Large intestine (tissue), 12 donors: ENCODE data around the gene COX6A1. TPM values are rescaled to one million over a fixed set of nuclear protein-coding genes. Genes with fewer than 3 reads are reported as not detected.

Source experiments
- DNase-seq, 2 donors: peaks; one replicate each; pipeline versions ENCODE4 v3.0.0 to v3.0.0-alpha.2; 2013
- H3K27ac ChIP-seq: one replicate; pipeline ENCODE4 v1.5.1; 2013; ENCODE audit warnings: low read length
- H3K27me3 ChIP-seq: 2 replicates; pipeline ENCODE4 v1.6.1; 2013; ENCODE audit warnings: low read length; ENCODE audit not compliant: control insufficient read depth, insufficient read depth
- H3K36me3 ChIP-seq: 2 replicates; pipeline ENCODE4 v1.6.1; 2013; ENCODE audit warnings: low read length; ENCODE audit not compliant: control insufficient read depth, insufficient read depth
- H3K4me1 ChIP-seq: one replicate; pipeline ENCODE4 v1.6.1; 2013; ENCODE audit warnings: low read length; ENCODE audit not compliant: control insufficient read depth, insufficient read depth
- H3K4me3 ChIP-seq: one replicate; pipeline ENCODE4 v1.5.1; 2013; ENCODE audit warnings: low read length
- H3K9me3 ChIP-seq: one replicate; pipeline ENCODE4 v1.6.1; 2013; ENCODE audit warnings: mild to moderate bottlenecking, low read depth, low read length, moderate library complexity; ENCODE audit not compliant: control insufficient read depth
- WGBS: methylation state at CpG from one replicate; pipeline ENCODE4 v1.1.5; 2013; ENCODE audit warnings: low lambda C conversion rate; ENCODE audit not compliant: insufficient coverage; 5-methylcytosine and 5-hydroxymethylcytosine counted together
- long read RNA-seq, 11 donors: transcript quantifications; one replicate each; lab custom pipeline, GENCODE V29; 2026
- polyA plus RNA-seq: library from polyadenylated mRNA; unstranded; fragments of 120-200 nt; gene quantifications from one replicate; pipeline ENCODE4 v1.2.1, GENCODE V29; 2013

COX6A1 gene
- polyA plus RNA-seq: 402 TPM
- long read RNA-seq, donor 1, transcript COX6A1-202 (1 exons, 767 nt): minor isoform, 8 of 199 reads
- long read RNA-seq, donor 1, transcript COX6A1-201 (3 exons, 572 nt): major isoform, 173 of 199 reads
- long read RNA-seq, donor 1, transcript COX6A1-203 (2 exons, 572 nt): minor isoform, 8 of 199 reads
- long read RNA-seq, donor 1, partial matches to known transcripts: 10 of 199 reads
- long read RNA-seq, donor 1, other reads (novel, unspliced or antisense): 0 of 199 reads
- long read RNA-seq, donor 2, transcript COX6A1-202 (1 exons, 767 nt): minor isoform, 16 of 469 reads
- long read RNA-seq, donor 2, transcript COX6A1-201 (3 exons, 572 nt): major isoform, 437 of 469 reads
- long read RNA-seq, donor 2, transcript COX6A1-203 (2 exons, 572 nt): minor isoform, 6 of 469 reads
- long read RNA-seq, donor 2, partial matches to known transcripts: 10 of 469 reads
- long read RNA-seq, donor 2, other reads (novel, unspliced or antisense): 0 of 469 reads
- long read RNA-seq, donor 3: 0 reads
- long read RNA-seq, donor 4, transcript COX6A1-201 (3 exons, 572 nt): major isoform, 35 of 36 reads
- long read RNA-seq, donor 4, partial matches to known transcripts: 0 of 36 reads
- long read RNA-seq, donor 4, other reads (novel, unspliced or antisense): 0 of 36 reads
- long read RNA-seq, donor 5, transcript COX6A1-201 (3 exons, 572 nt): major isoform, 185 of 187 reads
- long read RNA-seq, donor 5, partial matches to known transcripts: 0 of 187 reads
- long read RNA-seq, donor 5, other reads (novel, unspliced or antisense): 0 of 187 reads
- long read RNA-seq, donor 6, transcript COX6A1-203 (2 exons, 572 nt): minor isoform, 7 of 372 reads
- long read RNA-seq, donor 6, transcript COX6A1-201 (3 exons, 572 nt): major isoform, 347 of 372 reads
- long read RNA-seq, donor 6, transcript COX6A1-202 (1 exons, 767 nt): minor isoform, 10 of 372 reads
- long read RNA-seq, donor 6, partial matches to known transcripts: 8 of 372 reads
- long read RNA-seq, donor 6, other reads (novel, unspliced or antisense): 0 of 372 reads
- long read RNA-seq, donor 7, transcript COX6A1-203 (2 exons, 572 nt): minor isoform, 5 of 250 reads
- long read RNA-seq, donor 7, transcript COX6A1-201 (3 exons, 572 nt): major isoform, 243 of 250 reads
- long read RNA-seq, donor 7, partial matches to known transcripts: 0 of 250 reads
- long read RNA-seq, donor 7, other reads (novel, unspliced or antisense): 0 of 250 reads
- long read RNA-seq, donor 8, transcript COX6A1-202 (1 exons, 767 nt): minor isoform, 8 of 624 reads
- long read RNA-seq, donor 8, transcript COX6A1-203 (2 exons, 572 nt): minor isoform, 8 of 624 reads
- long read RNA-seq, donor 8, transcript COX6A1-201 (3 exons, 572 nt): major isoform, 598 of 624 reads
- long read RNA-seq, donor 8, partial matches to known transcripts: 5 of 624 reads
- long read RNA-seq, donor 8, other reads (novel, unspliced or antisense): 5 of 624 reads
- long read RNA-seq, donor 9, transcript COX6A1-202 (1 exons, 767 nt): minor isoform, 22 of 457 reads
- long read RNA-seq, donor 9, transcript COX6A1-203 (2 exons, 572 nt): minor isoform, 7 of 457 reads
- long read RNA-seq, donor 9, transcript COX6A1-201 (3 exons, 572 nt): major isoform, 410 of 457 reads
- long read RNA-seq, donor 9, partial matches to known transcripts: 13 of 457 reads
- long read RNA-seq, donor 9, other reads (novel, unspliced or antisense): 5 of 457 reads
- long read RNA-seq, donor 10, transcript COX6A1-202 (1 exons, 767 nt): minor isoform, 8 of 495 reads
- long read RNA-seq, donor 10, transcript COX6A1-203 (2 exons, 572 nt): minor isoform, 6 of 495 reads
- long read RNA-seq, donor 10, transcript COX6A1-201 (3 exons, 572 nt): major isoform, 474 of 495 reads
- long read RNA-seq, donor 10, partial matches to known transcripts: 7 of 495 reads
- long read RNA-seq, donor 10, other reads (novel, unspliced or antisense): 0 of 495 reads
- long read RNA-seq, donor 11, transcript COX6A1-201 (3 exons, 572 nt): major isoform, 298 of 303 reads
- long read RNA-seq, donor 11, partial matches to known transcripts: 0 of 303 reads
- long read RNA-seq, donor 11, other reads (novel, unspliced or antisense): 0 of 303 reads

- WGBS: no CpG with 5 or more reads among the region's 59 CpGs
- Histone ChIP-seq H3K27ac (peak within 1 kb of the TSS; percentile 80), H3K27me3 (no peaks in the 10 kb centered on the region), H3K36me3 (peaks cover 21% of the 10 kb centered on the region), H3K4me1 (peaks cover 10% of the 10 kb centered on the region), H3K9me3 (no peaks in the 10 kb centered on the region), H3K4me3 (peak within 1 kb of the TSS; percentile 86)
- peak; percentile 99 for DNase-seq
These were observed at the start of gene COX6A1 for GRCh38 chr12:120437735-120438494. TSS of gene COX6A1 (plus strand) at chr12:120438113. CDS start at chr12:120438127, 14 bp downstream.

- no CpG with 5 or more reads among the region's 24 CpGs for WGBS
- DNase-seq: peak in 1 of 2 donors; percentile 63
- Histone ChIP-seq H3K36me3 (no peaks in the 10 kb centered on the region), H3K4me3 (no peak overlapping the region), H3K27me3 (peaks cover 2% of the 10 kb centered on the region), H3K9me3 (no peaks in the 10 kb centered on the region), H3K4me1 (peaks cover 9% of the 10 kb centered on the region), H3K27ac (no peak overlapping the region)
These were observed 49.0 kb upstream of the COX6A1 start for GRCh38 chr12:120388691-120389481.

GRCh38 chr12:120390540-120391120 is 47.3 kb upstream of the COX6A1 start:
- no peak overlapping the region for H3K27ac ChIP-seq
- no CpG with 5 or more reads among the region's 1 CpG for WGBS
- no peak overlapping the region for H3K4me3 ChIP-seq
- DNase-seq: no peak
- peaks cover 15% of the 10 kb centered on the region for H3K4me1 ChIP-seq
- H3K9me3 ChIP-seq: no peaks in the 10 kb centered on the region
- H3K27me3 ChIP-seq: peaks cover 2% of the 10 kb centered on the region
- H3K36me3 ChIP-seq: no peaks in the 10 kb centered on the region

GRCh38 chr12:120394483-120395367 is 43.2 kb upstream of the COX6A1 start:
- Histone ChIP-seq H3K9me3 (no peaks in the 10 kb centered on the region), H3K27me3 (peaks cover 4% of the 10 kb centered on the region), H3K36me3 (no peaks in the 10 kb centered on the region), H3K4me3 (no peak overlapping the region), H3K27ac (no peak overlapping the region), H3K4me1 (peaks cover 6% of the 10 kb centered on the region)
- peak in 1 of 2 donors; percentile 69 for DNase-seq
- WGBS: no CpG with 5 or more reads among the region's 18 CpGs

GRCh38 chr12:120397824-120398540 is 39.9 kb upstream of the COX6A1 start:
- Histone ChIP-seq H3K9me3 (no peaks in the 10 kb centered on the region), H3K27ac (no peak overlapping the region), H3K36me3 (no peaks in the 10 kb centered on the region), H3K4me3 (peak overlapping the region; percentile 7), H3K4me1 (peaks cover 8% of the 10 kb centered on the region), H3K27me3 (peaks cover 4% of the 10 kb centered on the region)
- WGBS: 50% methylated on average over 2 of the region's 33 CpGs
- peak in 1 of 2 donors; percentile 36 for DNase-seq

GRCh38 chr12:120399531-120399930 is 38.4 kb upstream of the COX6A1 start:
- WGBS: no CpG with 5 or more reads among the region's 5 CpGs
- H3K9me3 ChIP-seq: no peaks in the 10 kb centered on the region
- no peak overlapping the region for H3K4me3 ChIP-seq
- peaks cover 6% of the 10 kb centered on the region for H3K27me3 ChIP-seq
- no peak for DNase-seq
- H3K27ac ChIP-seq: no peak overlapping the region
- peaks cover 2% of the 10 kb centered on the region for H3K4me1 ChIP-seq
- no peaks in the 10 kb centered on the region for H3K36me3 ChIP-seq

- Histone ChIP-seq H3K36me3 (no peaks in the 10 kb centered on the region), H3K27ac (no peak overlapping the region)
- DNase-seq: no peak
These were observed 35.7 kb upstream of the COX6A1 start for GRCh38 chr12:120402217-120402616.

More at GRCh38 chr12:120402217-120402616, 35.7 kb upstream of the COX6A1 start:
- H3K4me3 ChIP-seq: no peak overlapping the region
- WGBS: no CpG with 5 or more reads among the region's 13 CpGs
- peaks cover 6% of the 10 kb centered on the region for H3K27me3 ChIP-seq
- H3K9me3 ChIP-seq: no peaks in the 10 kb centered on the region
- peaks cover 2% of the 10 kb centered on the region for H3K4me1 ChIP-seq
